HL-60/S4 treated with phorbol 12-myristate 13-acetate at 8.2 ng/mL for 4 days and 3 days (cell line): Measurements from ENCODE around the gene MRPL23.

Experiments
- in situ Hi-C: fragments of 300-500 bp; cut with MboI; formaldehyde crosslinking; loops from 2 replicates; pipeline ENCODE4 v1.15.0; 2022; ENCODE audit warnings: low sequenced_read_pairs

The MRPL23 gene

GRCh38 chr11:1952806-1953482 lies 5.8 kb downstream of the MRPL23 start:
- in situ Hi-C loops = no loop called here

GRCh38 chr11:1953489-1954266 lies 6.5 kb downstream of the MRPL23 start:
- in situ Hi-C loops = no loop called here

GRCh38 chr11:1958367-1958766 lies 11.2 kb downstream of the MRPL23 start:
- in situ Hi-C loops = no loop called here

GRCh38 chr11:1959786-1960185 lies 12.7 kb downstream of the MRPL23 start:
- in situ Hi-C loops = no loop called here

GRCh38 chr11:1963864-1964263 lies 16.7 kb downstream of the MRPL23 start:
- in situ Hi-C loops = no loop called here

GRCh38 chr11:1964348-1964747 lies 17.2 kb downstream of the MRPL23 start:
- in situ Hi-C loops = no loop called here

- in situ Hi-C loops = no loop called here
Observed at GRCh38 chr11:1964955-1965354, 17.8 kb downstream of the MRPL23 start.

- in situ Hi-C loops = no loop called here
Observed at GRCh38 chr11:1966531-1966930, 19.4 kb downstream of the MRPL23 start.

- in situ Hi-C loops = no loop called here
Observed at GRCh38 chr11:1967641-1968225, 20.6 kb downstream of the MRPL23 start.

GRCh38 chr11:1968454-1969002 lies 21.4 kb downstream of the MRPL23 start:
- in situ Hi-C loops = no loop called here

- in situ Hi-C loops = no loop called here
Observed at GRCh38 chr11:1969035-1969434, 21.9 kb downstream of the MRPL23 start.

GRCh38 chr11:1969776-1970175 lies 22.6 kb downstream of the MRPL23 start:
- in situ Hi-C loops = no loop called here

GRCh38 chr11:1970956-1971355 lies 23.8 kb downstream of the MRPL23 start:
- in situ Hi-C loops = no loop called here

GRCh38 chr11:1975185-1975584 lies 28.1 kb downstream of the MRPL23 start:
- in situ Hi-C loops = no loop called here

- in situ Hi-C loops = no loop called here
Observed at GRCh38 chr11:1978720-1979473, 31.8 kb downstream of the MRPL23 start.

- in situ Hi-C loops = no loop called here
Observed at GRCh38 chr11:1979607-1980006, 32.5 kb downstream of the MRPL23 start.

- in situ Hi-C loops = no loop called here
Observed at GRCh38 chr11:1982873-1983600, 35.9 kb downstream of the MRPL23 start.

GRCh38 chr11:1983601-1983961 lies 36.4 kb downstream of the MRPL23 start:
- in situ Hi-C loops = no loop called here

GRCh38 chr11:1987024-1987423 lies 39.9 kb downstream of the MRPL23 start:
- in situ Hi-C loops = no loop called here

GRCh38 chr11:1988174-1988573 lies 41.0 kb downstream of the MRPL23 start:
- in situ Hi-C loops = no loop called here
